Ascending aorta (tissue), 2 donors: Measurements from ENCODE around the gene CES2. TPM values are rescaled to one million over a fixed set of nuclear protein-coding genes. Genes with fewer than 3 reads are reported as not detected.
A peak's percentile ranks its signal among the peaks of the same experiment; 100 is the strongest.

ENCODE experiments used
- DNase-seq, 2 donors: peaks; one replicate each; pipeline ENCODE4 v3.0.0-alpha.2; 2019; ENCODE audit warnings: low spot score in 2 of 2
- H3K27ac ChIP-seq, 2 donors: fragments of 200-600 bp; sonication (generic); one replicate each; pipeline ENCODE4 v1.5.1; 2016 to 2017; ENCODE audit warnings: mild to moderate bottlenecking in 1 of 2
- H3K27me3 ChIP-seq: fragments of 200-600 bp; sonication (generic); one replicate; pipeline ENCODE4 v1.5.1; 2017
- H3K36me3 ChIP-seq, 2 donors: fragments of 200-600 bp; sonication (generic); one replicate each; pipeline ENCODE4 v1.5.1; 2016
- H3K4me1 ChIP-seq, 2 donors: fragments of 200-600 bp; sonication (generic); one replicate each; pipeline ENCODE4 v1.5.1; 2016 to 2017; ENCODE audit warnings: mild to moderate bottlenecking in 1 of 2
- H3K4me3 ChIP-seq, 2 donors: fragments of 200-600 bp; sonication (generic); one replicate each; pipeline ENCODE4 v1.5.1; 2016 to 2017; ENCODE audit warnings: mild to moderate bottlenecking in 1 of 2
- H3K9me3 ChIP-seq, 2 donors: fragments of 200-600 bp; sonication (generic); one replicate each; pipeline ENCODE4 v1.5.1; 2016
- intact Hi-C: fragments of 100-400 bp; cut with DNase I; formaldehyde crosslinking; loops from one replicate; pipeline ENCODE4 v1.15.1; 2023
- total RNA-seq: library from RNA; depleted of rRNA; stranded (reverse); fragments of >200 nt; gene quantifications from one replicate; pipeline ENCODE4 v1.1.0, GENCODE V29; 2016
- TF ChIP-seq, protein P1 (sequence below), 3 experiments: fragments of 200-600 bp in 2 of 3; fragments of 450-650 bp in 1 of 3; sonication (generic) in 2 of 3; IDR thresholded peaks; one replicate each; pipeline ENCODE4 v1.5.1; 2016 to 2019; ENCODE audit warnings: antibody characterized with exemption in 3 of 3, mild to moderate bottlenecking in 1 of 3, moderate library complexity in 1 of 3

The CES2 gene
- total RNA-seq, 1 donor from 2014 or later = 40.0 TPM

- H3K4me3 ChIP-seq = no peak overlapping the region
- peaks cover 0 to under 1% of the 10 kb centered on the region in 2 donors for H3K36me3 ChIP-seq
- DNase-seq = no peak
- TF ChIP-seq, protein P1, sequence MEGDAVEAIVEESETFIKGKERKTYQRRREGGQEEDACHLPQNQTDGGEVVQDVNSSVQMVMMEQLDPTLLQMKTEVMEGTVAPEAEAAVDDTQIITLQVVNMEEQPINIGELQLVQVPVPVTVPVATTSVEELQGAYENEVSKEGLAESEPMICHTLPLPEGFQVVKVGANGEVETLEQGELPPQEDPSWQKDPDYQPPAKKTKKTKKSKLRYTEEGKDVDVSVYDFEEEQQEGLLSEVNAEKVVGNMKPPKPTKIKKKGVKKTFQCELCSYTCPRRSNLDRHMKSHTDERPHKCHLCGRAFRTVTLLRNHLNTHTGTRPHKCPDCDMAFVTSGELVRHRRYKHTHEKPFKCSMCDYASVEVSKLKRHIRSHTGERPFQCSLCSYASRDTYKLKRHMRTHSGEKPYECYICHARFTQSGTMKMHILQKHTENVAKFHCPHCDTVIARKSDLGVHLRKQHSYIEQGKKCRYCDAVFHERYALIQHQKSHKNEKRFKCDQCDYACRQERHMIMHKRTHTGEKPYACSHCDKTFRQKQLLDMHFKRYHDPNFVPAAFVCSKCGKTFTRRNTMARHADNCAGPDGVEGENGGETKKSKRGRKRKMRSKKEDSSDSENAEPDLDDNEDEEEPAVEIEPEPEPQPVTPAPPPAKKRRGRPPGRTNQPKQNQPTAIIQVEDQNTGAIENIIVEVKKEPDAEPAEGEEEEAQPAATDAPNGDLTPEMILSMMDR (IDR thresholded peaks at IDR 0.05) = no peak
- no peak overlapping the region for H3K27ac ChIP-seq
- H3K4me1 ChIP-seq = peaks cover 0 to 6% of the 10 kb centered on the region in 2 donors
- intact Hi-C loops = no loop called here
- no peaks in the 10 kb centered on the region for H3K9me3 ChIP-seq
- no peaks in the 10 kb centered on the region for H3K27me3 ChIP-seq
These were observed 44.5 kb upstream of the CES2 start for GRCh38 chr16:66890799-66891198.

DNA sequence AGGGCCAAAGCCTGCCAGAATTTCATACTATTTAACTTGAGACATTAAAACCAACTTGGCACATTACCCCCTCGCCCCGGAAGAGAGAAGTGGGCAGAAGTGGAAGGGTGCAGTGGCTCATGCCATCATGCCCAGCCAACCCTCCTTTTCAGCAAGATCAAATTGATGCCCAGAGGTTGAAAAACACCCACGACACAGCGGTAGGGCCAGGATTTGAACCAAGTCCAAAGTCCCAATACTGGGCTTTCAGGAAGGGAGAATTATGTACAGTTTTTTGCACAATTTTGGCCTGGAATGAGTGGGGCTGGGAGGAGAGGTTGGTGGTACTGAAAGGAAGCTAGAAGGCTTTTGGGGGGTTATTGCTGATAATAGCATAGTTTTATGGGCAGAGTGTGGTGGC lies 44.0 kb upstream of the CES2 start:
- intact Hi-C loops = no loop called here

GRCh38 chr16:66891797-66892196 lies 43.5 kb upstream of the CES2 start:
- Histone ChIP-seq H3K4me3 (no peak overlapping the region), H3K27me3 (no peaks in the 10 kb centered on the region), H3K4me1 (peaks cover 0 to 15% of the 10 kb centered on the region in 2 donors), H3K36me3 (no peaks in the 10 kb centered on the region), H3K9me3 (no peaks in the 10 kb centered on the region), H3K27ac (no peak overlapping the region)
- intact Hi-C loops = no loop called here
- TF ChIP-seq, protein P1 (IDR thresholded peaks at IDR 0.05) = no peak
- DNase-seq = no peak

More for the DNA sequence above, 44.0 kb upstream of the CES2 start:
- Histone ChIP-seq H3K4me1 (peaks cover 0 to 11% of the 10 kb centered on the region in 2 donors), H3K27ac (no peak overlapping the region), H3K36me3 (no peaks in the 10 kb centered on the region), H3K9me3 (no peaks in the 10 kb centered on the region), H3K4me3 (no peak overlapping the region), H3K27me3 (no peaks in the 10 kb centered on the region)
- TF ChIP-seq, protein P1 (IDR thresholded peaks at IDR 0.05) = no peak
- DNase-seq = no peak

- no peak overlapping the region for H3K4me3 ChIP-seq
- H3K9me3 ChIP-seq = no peaks in the 10 kb centered on the region
- intact Hi-C loops = loop anchor here (2.0 kb wide), 2 partner anchors 53 to 261 kb away; no protein-coding TSS in a partner anchor
- H3K27ac ChIP-seq = no peak overlapping the region
- H3K36me3 ChIP-seq = no peaks in the 10 kb centered on the region
- TF ChIP-seq, protein P1 (IDR thresholded peaks at IDR 0.05) = no peak
- H3K27me3 ChIP-seq = no peaks in the 10 kb centered on the region
- H3K4me1 ChIP-seq = peaks cover 5 to 28% of the 10 kb centered on the region in 2 donors
- DNase-seq = no peak
These were observed 41.3 kb upstream of the CES2 start for GRCh38 chr16:66894055-66894454.

- intact Hi-C loops = loop anchor here (1.0 to 2.0 kb wide), 3 partner anchors 28 to 260 kb away; no protein-coding TSS in a partner anchor
- peak in 1 of 2 donors; percentile 85 for DNase-seq
- no peaks in the 10 kb centered on the region for H3K27me3 ChIP-seq
- H3K4me3 ChIP-seq = no peak overlapping the region
- no peaks in the 10 kb centered on the region for H3K36me3 ChIP-seq
- peak overlapping the region; percentile 40 to 54 for H3K27ac ChIP-seq
- H3K4me1 ChIP-seq = peaks cover 16 to 39% of the 10 kb centered on the region in 2 donors
- TF ChIP-seq, protein P1 (IDR thresholded peaks at IDR 0.05) = peak; percentile 86 to 93 (median 88)
- H3K9me3 ChIP-seq = no peaks in the 10 kb centered on the region
These were observed 40.2 kb upstream of the CES2 start for GRCh38 chr16:66894948-66895688.
